AG09319 (cell line): Measurements from ENCODE around the gene PKN2.
"Not testable (repeated sequence)": the region's sequence is repeated elsewhere in the genome, so short reads cannot be mapped to it uniquely, and the experiment has no call there.

Experiments
- DNase-seq: peaks from one replicate; pipeline ENCODE4 v3.0.0-alpha.2; 2010; ENCODE audit warnings: low read depth; ENCODE audit errors: extremely low read depth
- CTCF ChIP-seq: IDR thresholded peaks from 2 replicates; pipeline ENCODE4 v1.5.1; 2011; ENCODE audit warnings: low read depth, mild to moderate bottlenecking, inconsistent platforms, low read length, moderate library complexity

The PKN2 gene

GRCh38 chr1:88867743-88868521, 183.9 kb downstream of the PKN2 start:
- no peak for DNase-seq
- TF ChIP-seq CTCF, result no peak

- not testable (repeated sequence) for DNase-seq
Measured at GRCh38 chr1:88869644-88870043, 185.6 kb downstream of the PKN2 start.

GRCh38 chr1:88873737-88874349, 189.8 kb downstream of the PKN2 start:
- no peak for DNase-seq
- TF ChIP-seq CTCF, result no peak

- no peak for DNase-seq
- TF ChIP-seq CTCF, result no peak
Measured at GRCh38 chr1:88875595-88875994, 191.5 kb downstream of the PKN2 start.

GRCh38 chr1:88876573-88877365, 192.7 kb downstream of the PKN2 start:
- TF ChIP-seq CTCF, result no peak
- DNase-seq, result no peak

GRCh38 chr1:88877382-88877825, 193.3 kb downstream of the PKN2 start:
- TF ChIP-seq CTCF, result peak; percentile 27
- DNase-seq, result no peak

GRCh38 chr1:88877911-88878310, 193.8 kb downstream of the PKN2 start:
- no peak for DNase-seq
- TF ChIP-seq CTCF, result no peak
